ENCODE data around the gene BMF. TPM values are rescaled to one million over a fixed set of nuclear protein-coding genes. Genes with fewer than 3 reads are reported as not detected.

The BMF gene
- total RNA-seq, 1 donor: 8.0 TPM

DNA sequence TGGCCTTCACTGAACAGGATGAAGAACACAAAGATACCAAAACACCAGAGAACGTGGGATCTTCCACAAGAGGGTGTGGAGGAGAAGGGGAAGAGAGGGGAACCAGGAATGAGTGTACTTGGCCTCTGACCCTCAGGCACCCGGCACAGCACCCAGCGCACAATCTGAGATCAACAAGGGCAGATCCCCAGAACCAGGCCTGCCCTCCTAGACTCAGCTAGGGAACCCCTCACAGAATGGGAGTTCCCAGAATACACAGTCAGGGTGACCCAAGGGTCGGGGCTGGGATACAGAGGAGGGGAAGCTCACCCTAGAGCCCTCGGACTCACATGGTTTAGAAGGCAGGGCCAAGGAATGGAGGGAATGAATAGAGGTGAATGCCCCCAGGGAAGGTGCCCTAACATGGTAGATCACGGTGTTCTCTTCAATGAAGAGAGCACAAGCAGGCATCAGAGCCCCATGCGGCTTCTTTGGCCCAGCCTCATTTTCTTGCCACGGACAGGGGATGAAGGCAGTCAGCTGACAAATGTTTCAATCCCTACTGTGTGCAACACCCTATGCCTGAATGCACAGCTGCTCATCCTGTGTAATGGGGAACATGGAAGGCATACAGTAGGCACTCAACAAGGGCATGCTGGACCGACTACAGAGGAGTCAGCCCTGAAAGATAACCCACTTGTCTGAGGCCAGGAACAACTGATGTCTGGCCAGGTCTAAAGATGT, 13.1 kb downstream of the BMF start:
- Histone ChIP-seq H3K36me3 (ENCODE audit: insufficient read depth, low read length) (no peaks in the 10 kb centered on the region), H3K79me2 (ENCODE audit: insufficient read depth, low read length) (no peaks in the 10 kb centered on the region), H3K4me3 (ENCODE audit: insufficient read depth, low read length) (no peak overlapping the region), H4K20me1 (ENCODE audit: insufficient read depth, low read length) (no peaks in the 10 kb centered on the region), H3K27ac (ENCODE audit: low read depth, low read length) (no peak overlapping the region), H3K9me3 (ENCODE audit: low read depth, low read length) (no peaks in the 10 kb centered on the region), H3K27me3 (ENCODE audit: insufficient read depth, low read length) (no peaks in the 10 kb centered on the region), H3K4me1 (ENCODE audit: insufficient read depth, low read length) (peaks cover 47% of the 10 kb centered on the region), H2AFZ (ENCODE audit: low read length) (no peak overlapping the region), H3K4me2 (ENCODE audit: insufficient read depth, low read length) (no peak overlapping the region)
- TF ChIP-seq CTCF (IDR thresholded peaks at IDR 0.05; ENCODE audit: extremely low read depth, low read depth, low read length): no peak
- peak; percentile 23 for DNase-seq (ENCODE audit: insufficient read length, low spot score, missing footprints)

- no peak for TF ChIP-seq CTCF (IDR thresholded peaks at IDR 0.05; ENCODE audit: extremely low read depth, low read depth, low read length)
- no peaks in the 10 kb centered on the region for H3K79me2 ChIP-seq (ENCODE audit: insufficient read depth, low read length)
- H4K20me1 ChIP-seq (ENCODE audit: insufficient read depth, low read length): no peaks in the 10 kb centered on the region
- no peak overlapping the region for H3K27ac ChIP-seq (ENCODE audit: low read depth, low read length)
- H3K27me3 ChIP-seq (ENCODE audit: insufficient read depth, low read length): no peaks in the 10 kb centered on the region
- H3K9me3 ChIP-seq (ENCODE audit: low read depth, low read length): no peaks in the 10 kb centered on the region
- no peak overlapping the region for H2AFZ ChIP-seq (ENCODE audit: low read length)
- peaks cover 39% of the 10 kb centered on the region for H3K4me1 ChIP-seq (ENCODE audit: insufficient read depth, low read length)
- no peaks in the 10 kb centered on the region for H3K36me3 ChIP-seq (ENCODE audit: insufficient read depth, low read length)
- H3K4me3 ChIP-seq (ENCODE audit: insufficient read depth, low read length): no peak overlapping the region
- DNase-seq (ENCODE audit: insufficient read length, low spot score, missing footprints): peak; percentile 70
- no peak overlapping the region for H3K4me2 ChIP-seq (ENCODE audit: insufficient read depth, low read length)
These were observed 14.5 kb downstream of the BMF start for GRCh38 chr15:40094156-40094555.

DNA sequence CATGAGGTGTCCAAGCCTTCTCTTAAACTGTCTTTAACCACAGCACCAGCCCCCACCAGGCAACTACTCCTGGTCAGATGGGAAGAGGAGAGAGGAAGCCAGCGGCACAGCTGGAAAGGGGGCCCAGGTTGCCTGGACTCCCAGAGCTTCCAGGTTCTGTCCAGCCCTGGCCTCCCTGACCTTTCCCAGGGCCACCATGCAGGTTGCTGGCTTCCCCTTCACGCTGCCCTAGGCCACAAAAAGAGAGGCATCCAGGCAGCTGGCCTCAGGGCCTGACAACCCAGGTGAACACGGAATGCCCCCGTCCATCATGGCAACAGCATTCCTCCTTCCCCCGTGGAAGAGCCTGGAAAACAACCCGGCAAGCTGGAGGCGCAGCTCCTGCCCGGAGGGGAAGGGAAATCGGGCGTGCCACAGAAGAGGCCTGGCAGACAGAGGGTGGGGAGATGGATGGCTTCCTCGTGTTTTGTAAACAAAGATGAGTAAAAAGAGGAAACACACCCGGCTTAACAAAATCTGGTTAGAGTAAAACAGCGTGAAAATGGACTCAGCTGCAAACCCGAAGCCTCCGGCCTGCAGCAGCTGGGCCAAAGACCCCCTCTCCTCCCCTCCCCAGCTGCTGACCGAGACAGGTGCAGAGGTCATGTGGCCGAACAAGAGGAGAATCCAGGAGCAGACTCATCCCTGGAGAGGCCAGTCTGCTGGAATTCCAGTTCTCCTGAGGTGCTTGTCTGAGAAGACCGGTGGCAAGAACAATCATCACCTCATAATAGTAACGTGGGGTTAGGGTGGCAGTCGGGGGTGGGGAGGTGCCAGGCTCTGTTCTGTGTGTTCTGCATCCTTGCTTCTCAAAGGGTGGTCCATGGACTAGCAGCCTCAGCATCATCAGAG, 15.5 kb downstream of the BMF start:
- no peaks in the 10 kb centered on the region for H4K20me1 ChIP-seq (ENCODE audit: insufficient read depth, low read length)
- DNase-seq (ENCODE audit: insufficient read length, low spot score, missing footprints): peak; percentile 59
- peak overlapping the region; percentile 45 for H3K4me2 ChIP-seq (ENCODE audit: insufficient read depth, low read length)
- H3K9me3 ChIP-seq (ENCODE audit: low read depth, low read length): no peaks in the 10 kb centered on the region
- H3K27ac ChIP-seq (ENCODE audit: low read depth, low read length): no peak overlapping the region
- no peaks in the 10 kb centered on the region for H3K27me3 ChIP-seq (ENCODE audit: insufficient read depth, low read length)
- peaks cover 38% of the 10 kb centered on the region for H3K4me1 ChIP-seq (ENCODE audit: insufficient read depth, low read length)
- H2AFZ ChIP-seq (ENCODE audit: low read length): peak overlapping the region; percentile 15
- H3K4me3 ChIP-seq (ENCODE audit: insufficient read depth, low read length): no peak overlapping the region
- TF ChIP-seq CTCF (IDR thresholded peaks at IDR 0.05; ENCODE audit: extremely low read depth, low read depth, low read length): no peak
- no peaks in the 10 kb centered on the region for H3K79me2 ChIP-seq (ENCODE audit: insufficient read depth, low read length)
- no peaks in the 10 kb centered on the region for H3K36me3 ChIP-seq (ENCODE audit: insufficient read depth, low read length)
